Measurements from ENCODE around the gene HINFP.

DNA sequence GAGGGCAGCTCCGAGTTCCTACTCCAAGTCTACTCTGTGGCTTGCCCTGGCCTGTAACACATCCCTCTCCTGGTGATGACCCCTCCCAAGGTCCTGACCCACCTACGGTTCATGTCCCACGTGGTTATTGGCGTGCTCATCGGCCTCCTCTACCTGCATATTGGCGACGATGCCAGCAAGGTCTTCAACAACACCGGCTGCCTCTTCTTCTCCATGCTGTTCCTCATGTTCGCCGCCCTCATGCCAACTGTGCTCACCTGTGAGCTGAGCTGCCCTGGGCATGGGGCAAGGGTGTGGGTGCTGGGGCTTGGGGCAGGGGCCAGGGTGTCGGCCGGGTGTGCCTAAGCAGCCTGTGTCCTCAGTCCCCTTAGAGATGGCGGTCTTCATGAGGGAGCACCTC, 37.1 kb downstream of the HINFP start:
- TF ChIP-seq, protein P1, sequence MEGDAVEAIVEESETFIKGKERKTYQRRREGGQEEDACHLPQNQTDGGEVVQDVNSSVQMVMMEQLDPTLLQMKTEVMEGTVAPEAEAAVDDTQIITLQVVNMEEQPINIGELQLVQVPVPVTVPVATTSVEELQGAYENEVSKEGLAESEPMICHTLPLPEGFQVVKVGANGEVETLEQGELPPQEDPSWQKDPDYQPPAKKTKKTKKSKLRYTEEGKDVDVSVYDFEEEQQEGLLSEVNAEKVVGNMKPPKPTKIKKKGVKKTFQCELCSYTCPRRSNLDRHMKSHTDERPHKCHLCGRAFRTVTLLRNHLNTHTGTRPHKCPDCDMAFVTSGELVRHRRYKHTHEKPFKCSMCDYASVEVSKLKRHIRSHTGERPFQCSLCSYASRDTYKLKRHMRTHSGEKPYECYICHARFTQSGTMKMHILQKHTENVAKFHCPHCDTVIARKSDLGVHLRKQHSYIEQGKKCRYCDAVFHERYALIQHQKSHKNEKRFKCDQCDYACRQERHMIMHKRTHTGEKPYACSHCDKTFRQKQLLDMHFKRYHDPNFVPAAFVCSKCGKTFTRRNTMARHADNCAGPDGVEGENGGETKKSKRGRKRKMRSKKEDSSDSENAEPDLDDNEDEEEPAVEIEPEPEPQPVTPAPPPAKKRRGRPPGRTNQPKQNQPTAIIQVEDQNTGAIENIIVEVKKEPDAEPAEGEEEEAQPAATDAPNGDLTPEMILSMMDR (IDR thresholded peaks at IDR 0.05): no peak
- no peak for TF ChIP-seq POLR2A (IDR thresholded peaks at IDR 0.05)
